Glutamatergic neuron (in vitro differentiated cells): ENCODE measurements around the gene ASTN2. TPM values are rescaled to one million over a fixed set of nuclear protein-coding genes. Genes with fewer than 3 reads are reported as not detected.

ENCODE experiments used
- DNase-seq: peaks from one replicate; pipeline ENCODE4 v3.0.0; 2022
- H3K27ac Mint-ChIP-seq: one replicate; pipeline ENCODE4 v1.8.0; 2020; ENCODE audit warnings: mild to moderate bottlenecking, mixed read lengths, inconsistent platforms; ENCODE audit not compliant: unreplicated experiment
- H3K27me3 Mint-ChIP-seq: one replicate; pipeline ENCODE4 v1.8.0; 2020; ENCODE audit warnings: mild to moderate bottlenecking, moderate library complexity, mixed read lengths, inconsistent platforms; ENCODE audit not compliant: unreplicated experiment
- H3K36me3 Mint-ChIP-seq: one replicate; pipeline ENCODE4 v1.8.0; 2020; ENCODE audit warnings: mild to moderate bottlenecking, mixed read lengths, inconsistent platforms; ENCODE audit not compliant: unreplicated experiment
- H3K4me1 Mint-ChIP-seq: one replicate; pipeline ENCODE4 v1.8.0; 2020; ENCODE audit warnings: mild to moderate bottlenecking, low read depth, mixed read lengths, inconsistent platforms; ENCODE audit not compliant: unreplicated experiment
- H3K4me3 Mint-ChIP-seq: one replicate; pipeline ENCODE4 v1.8.0; 2020; ENCODE audit warnings: mild to moderate bottlenecking, mixed read lengths, inconsistent platforms; ENCODE audit not compliant: unreplicated experiment
- H3K9me3 Mint-ChIP-seq: one replicate; pipeline ENCODE4 v1.8.0; 2020; ENCODE audit warnings: mild to moderate bottlenecking, moderate library complexity, mixed read lengths, inconsistent platforms; ENCODE audit not compliant: unreplicated experiment
- CTCF ChIP-seq: fragments of 200-600 bp; sonication (generic); IDR thresholded peaks from one replicate; pipeline ENCODE4 v1.5.0; 2021; ENCODE audit not compliant: partially characterized antibody, unreplicated experiment
- total RNA-seq: library from RNA; stranded (reverse); fragmentation: NEBNext Ultra II Directional; extraction: Animal tissue kit (Norgen Biotek cat#: 25700); gene quantifications from one replicate; pipeline ENCODE4 v1.2.1, GENCODE V29; 2021; ENCODE audit not compliant: unreplicated experiment

Gene ASTN2
- total RNA-seq, 1 donor from 2014 or later, result 134 TPM

GRCh38 chr9:117268847-117269446, 145.9 kb downstream of the ASTN2 start:
- peaks cover 15% of the 10 kb centered on the region for H3K4me1 Mint-ChIP-seq
- TF ChIP-seq CTCF, result no peak
- H3K27me3 Mint-ChIP-seq, result no peaks in the 10 kb centered on the region
- no peak overlapping the region for H3K4me3 Mint-ChIP-seq
- H3K9me3 Mint-ChIP-seq, result no peaks in the 10 kb centered on the region
- no peak for DNase-seq
- peaks cover 6% of the 10 kb centered on the region for H3K36me3 Mint-ChIP-seq
- no peak overlapping the region for H3K27ac Mint-ChIP-seq

- no peak overlapping the region for H3K27ac Mint-ChIP-seq
- peaks cover 15% of the 10 kb centered on the region for H3K4me1 Mint-ChIP-seq
- DNase-seq, result no peak
- TF ChIP-seq CTCF, result no peak
- no peak overlapping the region for H3K4me3 Mint-ChIP-seq
- no peaks in the 10 kb centered on the region for H3K27me3 Mint-ChIP-seq
- no peaks in the 10 kb centered on the region for H3K9me3 Mint-ChIP-seq
- no peaks in the 10 kb centered on the region for H3K36me3 Mint-ChIP-seq
These were observed 147.9 kb downstream of the ASTN2 start for GRCh38 chr9:117266855-117267497.

GRCh38 chr9:117265253-117265652, 149.6 kb downstream of the ASTN2 start:
- no peak overlapping the region for H3K27ac Mint-ChIP-seq
- H3K4me1 Mint-ChIP-seq, result peaks cover 15% of the 10 kb centered on the region
- no peak for TF ChIP-seq CTCF
- no peak for DNase-seq
- H3K36me3 Mint-ChIP-seq, result no peaks in the 10 kb centered on the region
- H3K4me3 Mint-ChIP-seq, result no peak overlapping the region
- H3K9me3 Mint-ChIP-seq, result no peaks in the 10 kb centered on the region
- H3K27me3 Mint-ChIP-seq, result no peaks in the 10 kb centered on the region

GRCh38 chr9:117258184-117258866, 156.5 kb downstream of the ASTN2 start:
- DNase-seq, result no peak

More at GRCh38 chr9:117258184-117258866, 156.5 kb downstream of the ASTN2 start:
- Mint-ChIP-seq H3K27ac (peak overlapping the region; percentile 30), H3K36me3 (no peaks in the 10 kb centered on the region), H3K9me3 (no peaks in the 10 kb centered on the region), H3K27me3 (no peaks in the 10 kb centered on the region), H3K4me1 (peaks cover 8% of the 10 kb centered on the region), H3K4me3 (peak overlapping the region; percentile 22)
- no peak for TF ChIP-seq CTCF
